K562 (cell line): ENCODE measurements around the gene MAP4K1.

Experiments
- MEF2D ChIP-seq: conservative IDR thresholded peaks from 2 replicates; pipeline ENCODE4 v1.6.1; 2016; ENCODE audit warnings: low read depth, missing genetic modification characterization, missing compliant biosample characterization
- RAD21 ChIP-seq, 2 experiments: fragments of 250-450 bp in 1 of 2; fragments of 450-650 bp in 1 of 2; sonication (Bioruptor Pico) in 1 of 2; formaldehyde crosslinking in 1 of 2; IDR thresholded peaks in 1 of 2; conservative IDR thresholded peaks in 1 of 2; 2 replicates each; pipeline versions ENCODE4 v1.4.0 to v1.8.0; 2020 to 2022; ENCODE audit warnings: mild to moderate bottlenecking in 2 of 2, moderate library complexity in 1 of 2
- RFX5 ChIP-seq: IDR thresholded peaks from 2 replicates; pipeline ENCODE4 v1.6.1; 2011; ENCODE audit warnings: low read depth, mild to moderate bottlenecking, improper control_type of control experiment, low read length
- YY1 ChIP-seq, 3 experiments: IDR thresholded peaks; 2 replicates each; pipeline ENCODE4 v1.6.1; 2011; ENCODE audit warnings: low read length in 2 of 3, mild to moderate bottlenecking in 2 of 3, moderate library complexity in 2 of 3, borderline replicate concordance in 1 of 3, control low read depth in 1 of 3, low read depth in 1 of 3; ENCODE audit not compliant: insufficient read depth in 3 of 3, insufficient replicate concordance in 2 of 3, control insufficient read depth in 1 of 3, insufficient read length in 1 of 3; ENCODE audit errors: extremely low read depth in 1 of 3
- ZBTB2 ChIP-seq: fragments of 450-650 bp; IDR thresholded peaks from 2 replicates; pipeline ENCODE4 v1.6.1; 2016; ENCODE audit warnings: antibody characterized with exemption
- ZNF717 ChIP-seq: fragments of 250-450 bp; sonication (Bioruptor Pico); IDR thresholded peaks from 2 replicates; pipeline ENCODE4 v1.5.0; 2021
- ZNF766 ChIP-seq: fragments of 200-800 bp; sonication (Bioruptor generic); conservative IDR thresholded peaks from 2 replicates; pipeline ENCODE4 v1.6.1; 2016; ENCODE audit warnings: missing genetic modification characterization, missing compliant biosample characterization
- TF ChIP-seq, protein P1 (sequence below), 2 experiments: fragments of 200-800 bp in 1 of 2; sonication (Bioruptor generic) in 1 of 2; sonication (generic) in 1 of 2; formaldehyde crosslinking in 1 of 2; IDR thresholded peaks in 1 of 2; conservative IDR thresholded peaks in 1 of 2; 2 replicates each; pipeline versions ENCODE4 v1.5.0 to v1.6.1; 2016 to 2020; ENCODE audit warnings: missing compliant biosample characterization in 1 of 2, missing genetic modification characterization in 1 of 2, missing genetic modification reagents in 1 of 2
- TF ChIP-seq, protein P2 (sequence below), 3 experiments: IDR thresholded peaks in 2 of 3; conservative IDR thresholded peaks in 1 of 3; 2 replicates each; pipeline ENCODE4 v1.5.1; 2011 to 2012; ENCODE audit warnings: low read length in 3 of 3, mild to moderate bottlenecking in 3 of 3, control low read depth in 2 of 3, improper control_type of control experiment in 1 of 3, inconsistent platforms in 1 of 3, low read depth in 1 of 3, mixed read lengths in 1 of 3, moderate library complexity in 1 of 3; ENCODE audit not compliant: insufficient read depth in 2 of 3

GRCh38 chr19:38554676-38555141, 63.0 kb downstream of the MAP4K1 start:
- TF ChIP-seq ZNF717 (CRISPR knock-in tag): no peak
- TF ChIP-seq MEF2D (tag): no peak
- TF ChIP-seq, protein P1, sequence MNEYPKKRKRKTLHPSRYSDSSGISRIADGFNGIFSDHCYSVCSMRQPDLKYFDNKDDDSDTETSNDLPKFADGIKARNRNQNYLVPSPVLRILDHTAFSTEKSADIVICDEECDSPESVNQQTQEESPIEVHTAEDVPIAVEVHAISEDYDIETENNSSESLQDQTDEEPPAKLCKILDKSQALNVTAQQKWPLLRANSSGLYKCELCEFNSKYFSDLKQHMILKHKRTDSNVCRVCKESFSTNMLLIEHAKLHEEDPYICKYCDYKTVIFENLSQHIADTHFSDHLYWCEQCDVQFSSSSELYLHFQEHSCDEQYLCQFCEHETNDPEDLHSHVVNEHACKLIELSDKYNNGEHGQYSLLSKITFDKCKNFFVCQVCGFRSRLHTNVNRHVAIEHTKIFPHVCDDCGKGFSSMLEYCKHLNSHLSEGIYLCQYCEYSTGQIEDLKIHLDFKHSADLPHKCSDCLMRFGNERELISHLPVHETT (CRISPR knock-in tag; conservative IDR thresholded peaks at IDR 0.05 in 1 of 2, IDR thresholded peaks at IDR 0.05 in 1 of 2): no peak
- no peak for TF ChIP-seq RFX5
- TF ChIP-seq RAD21 (CRISPR knock-in tag; conservative IDR thresholded peaks at IDR 0.05 in 1 of 2, IDR thresholded peaks at IDR 0.05 in 1 of 2): no peak
- TF ChIP-seq, protein P2, sequence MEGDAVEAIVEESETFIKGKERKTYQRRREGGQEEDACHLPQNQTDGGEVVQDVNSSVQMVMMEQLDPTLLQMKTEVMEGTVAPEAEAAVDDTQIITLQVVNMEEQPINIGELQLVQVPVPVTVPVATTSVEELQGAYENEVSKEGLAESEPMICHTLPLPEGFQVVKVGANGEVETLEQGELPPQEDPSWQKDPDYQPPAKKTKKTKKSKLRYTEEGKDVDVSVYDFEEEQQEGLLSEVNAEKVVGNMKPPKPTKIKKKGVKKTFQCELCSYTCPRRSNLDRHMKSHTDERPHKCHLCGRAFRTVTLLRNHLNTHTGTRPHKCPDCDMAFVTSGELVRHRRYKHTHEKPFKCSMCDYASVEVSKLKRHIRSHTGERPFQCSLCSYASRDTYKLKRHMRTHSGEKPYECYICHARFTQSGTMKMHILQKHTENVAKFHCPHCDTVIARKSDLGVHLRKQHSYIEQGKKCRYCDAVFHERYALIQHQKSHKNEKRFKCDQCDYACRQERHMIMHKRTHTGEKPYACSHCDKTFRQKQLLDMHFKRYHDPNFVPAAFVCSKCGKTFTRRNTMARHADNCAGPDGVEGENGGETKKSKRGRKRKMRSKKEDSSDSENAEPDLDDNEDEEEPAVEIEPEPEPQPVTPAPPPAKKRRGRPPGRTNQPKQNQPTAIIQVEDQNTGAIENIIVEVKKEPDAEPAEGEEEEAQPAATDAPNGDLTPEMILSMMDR (IDR thresholded peaks at IDR 0.05 in 2 of 3, conservative IDR thresholded peaks at IDR 0.05 in 1 of 3; ENCODE audit: insufficient read depth in 2 of 3, low read depth in 1 of 3, low read length in 3 of 3): no peak
- no peak for TF ChIP-seq ZNF766
- no peak for TF ChIP-seq YY1 (IDR thresholded peaks at IDR 0.05; ENCODE audit: borderline replicate concordance in 1 of 3, control insufficient read depth in 1 of 3, extremely low read depth in 1 of 3, insufficient read depth in 3 of 3, insufficient read length in 1 of 3, insufficient replicate concordance in 2 of 3, low read depth in 1 of 3, low read length in 2 of 3)
- no peak for TF ChIP-seq ZBTB2
